Stomach (tissue), 9 donors: ENCODE measurements around the gene SMYD3. TPM values are rescaled to one million over a fixed set of nuclear protein-coding genes. Genes with fewer than 3 reads are reported as not detected.

Experiments used
- DNase-seq, 2 donors: peaks; one replicate each; pipeline versions ENCODE4 v3.0.0 to v3.0.0-alpha.2; 2013 to 2019
- H3K27ac ChIP-seq, 5 donors: fragments of 200-600 bp in 4 of 5; sonication (generic) in 4 of 5; one replicate each; pipeline ENCODE4 v1.5.1; 2013 to 2019; ENCODE audit warnings: mild to moderate bottlenecking in 1 of 5, moderate library complexity in 1 of 5
- H3K27me3 ChIP-seq, 3 donors: fragments of 200-600 bp; sonication (generic); one replicate each; pipeline ENCODE4 v1.5.1; 2017 to 2019; ENCODE audit warnings: mixed run types in 1 of 3
- H3K36me3 ChIP-seq, 4 donors: fragments of 200-600 bp; sonication (generic); 1 replicate in 3 of 4; 2 replicates in 1 of 4; pipeline ENCODE4 v1.5.1; 2016 to 2019
- H3K4me1 ChIP-seq, 4 donors: fragments of 200-600 bp; sonication (generic); one replicate each; pipeline ENCODE4 v1.5.1; 2016 to 2019
- H3K4me3 ChIP-seq, 4 donors: fragments of 200-600 bp; sonication (generic) in 3 of 4; one replicate each; pipeline ENCODE4 v1.5.1; 2016 to 2019; ENCODE audit warnings: mild to moderate bottlenecking in 1 of 4
- H3K9me3 ChIP-seq, 4 donors: fragments of 200-600 bp; sonication (generic); one replicate each; pipeline ENCODE4 v1.5.1; 2016 to 2019
- CTCF ChIP-seq, 7 experiments: fragments of 450-650 bp in 4 of 7; fragments of 200-600 bp in 3 of 7; sonication (generic) in 3 of 7; IDR thresholded peaks; one replicate each; pipeline ENCODE4 v1.5.1; 2016 to 2019; ENCODE audit warnings: antibody characterized with exemption in 7 of 7, control low read depth in 2 of 7, mild to moderate bottlenecking in 1 of 7
- EP300 ChIP-seq: sonication (generic); formaldehyde crosslinking; IDR thresholded peaks from one replicate; pipeline ENCODE4 v1.6.1; 2017; ENCODE audit warnings: antibody characterized with exemption
- POLR2A ChIP-seq, 4 donors: fragments of 450-650 bp; IDR thresholded peaks; one replicate each; pipeline ENCODE4 v1.6.1; 2016; ENCODE audit warnings: antibody characterized with exemption in 4 of 4, control low read depth in 2 of 4, mild to moderate bottlenecking in 1 of 4, moderate library complexity in 1 of 4
- POLR2AphosphoS5 ChIP-seq, 3 donors: sonication (generic); formaldehyde crosslinking; IDR thresholded peaks; one replicate each; pipeline ENCODE4 v1.6.1; 2016; ENCODE audit warnings: antibody characterized with exemption in 3 of 3
- WGBS, 5 donors: extraction: QIAGEN DNeasy Blood & Tissue Kit in 3 of 5; methylation state at CpG; one replicate each; pipeline versions ENCODE4 v1.1.5 to v1.1.7; 2013 to 2018; 5-methylcytosine and 5-hydroxymethylcytosine counted together
- intact Hi-C: fragments of 100-400 bp; cut with DNase I; formaldehyde crosslinking; loops from one replicate; pipeline ENCODE4 v1.15.1; 2023; ENCODE audit warnings: low total_unique reads
- polyA plus RNA-seq, 3 donors: library from polyadenylated mRNA; stranded (reverse); fragments of 200-250 nt; gene quantifications; one replicate each; pipeline ENCODE4 v1.2.3, GENCODE V29; 2013
- total RNA-seq, 5 donors: library from RNA; depleted of rRNA; stranded (reverse); fragments of >200 nt; gene quantifications; one replicate each; pipeline versions ENCODE4 v1.1.0 to v1.2.3, GENCODE V29; 2014 to 2016
- donor health status: healthy with polysubstance abuse.
- donor health status: Bipolar disorder and iron deficiency.
- donor health status: healthy.

Gene SMYD3
- total and polyA plus RNA-seq, 8 donors, result 6.4 to 196 (median 27.8) TPM

GRCh38 chr1:246384616-246385015, 122.5 kb downstream of the SMYD3 start:
- no peaks in the 10 kb centered on the region for H3K27me3 ChIP-seq
- WGBS, 5 donors, result 91 to 97% (median 93%) methylated on average over 4 of the region's 4 CpGs

GRCh38 chr1:246383791-246384190, 123.3 kb downstream of the SMYD3 start:
- intact Hi-C loops, result no loop called here
- H3K4me1 ChIP-seq, result peaks cover 0 to 7% (median 0%) of the 10 kb centered on the region in 4 donors
- TF ChIP-seq POLR2AphosphoS5 (IDR thresholded peaks at IDR 0.05) (no peak), POLR2A (IDR thresholded peaks at IDR 0.05) (no peak), EP300 (no peak), CTCF (IDR thresholded peaks at IDR 0.05) (no peak)

More at GRCh38 chr1:246384616-246385015, 122.5 kb downstream of the SMYD3 start:
- intact Hi-C loops, result no loop called here
- Histone ChIP-seq H3K36me3 (no peaks in the 10 kb centered on the region), H3K4me3 (no peak overlapping the region), H3K4me1 (peaks cover 0 to 7% (median 0%) of the 10 kb centered on the region in 4 donors), H3K27ac (no peak overlapping the region), H3K9me3 (no peaks in the 10 kb centered on the region)
- TF ChIP-seq POLR2A (IDR thresholded peaks at IDR 0.05) (no peak), POLR2AphosphoS5 (IDR thresholded peaks at IDR 0.05) (no peak), EP300 (no peak), CTCF (IDR thresholded peaks at IDR 0.05) (no peak)
- DNase-seq, result no peak

GRCh38 chr1:246383239-246383589, 123.9 kb downstream of the SMYD3 start:
- Histone ChIP-seq H3K27me3 (no peaks in the 10 kb centered on the region), H3K9me3 (no peaks in the 10 kb centered on the region), H3K36me3 (no peaks in the 10 kb centered on the region), H3K4me3 (no peak overlapping the region), H3K27ac (no peak overlapping the region), H3K4me1 (peaks cover 0 to 7% (median 0%) of the 10 kb centered on the region in 4 donors)
- intact Hi-C loops, result no loop called here
- WGBS, 5 donors, result 74 to 85% (median 80%) methylated on average over 1 of the region's 1 CpG
- no peak for DNase-seq
- TF ChIP-seq EP300 (no peak), CTCF (IDR thresholded peaks at IDR 0.05) (no peak), POLR2AphosphoS5 (IDR thresholded peaks at IDR 0.05) (no peak), POLR2A (IDR thresholded peaks at IDR 0.05) (no peak)

More at GRCh38 chr1:246383791-246384190, 123.3 kb downstream of the SMYD3 start:
- no peaks in the 10 kb centered on the region for H3K36me3 ChIP-seq
- no peak overlapping the region for H3K4me3 ChIP-seq
- DNase-seq, result no peak
- H3K9me3 ChIP-seq, result no peaks in the 10 kb centered on the region
- H3K27me3 ChIP-seq, result no peaks in the 10 kb centered on the region
- no peak overlapping the region for H3K27ac ChIP-seq

GRCh38 chr1:246382589-246383238, 124.4 kb downstream of the SMYD3 start:
- Histone ChIP-seq H3K4me3 (no peak overlapping the region), H3K9me3 (no peaks in the 10 kb centered on the region), H3K4me1 (peaks cover 0 to 7% (median 0%) of the 10 kb centered on the region in 4 donors), H3K27me3 (no peaks in the 10 kb centered on the region), H3K27ac (no peak overlapping the region), H3K36me3 (no peaks in the 10 kb centered on the region)
- DNase-seq, result no peak
- WGBS, 5 donors, result 97 to 100% (median 99%) methylated on average over 3 of the region's 3 CpGs
- intact Hi-C loops, result no loop called here
- TF ChIP-seq POLR2A (IDR thresholded peaks at IDR 0.05) (no peak), POLR2AphosphoS5 (IDR thresholded peaks at IDR 0.05) (no peak), CTCF (IDR thresholded peaks at IDR 0.05) (no peak), EP300 (no peak)
